ENCODE results near the gene FNDC8.

The FNDC8 gene

DNA sequence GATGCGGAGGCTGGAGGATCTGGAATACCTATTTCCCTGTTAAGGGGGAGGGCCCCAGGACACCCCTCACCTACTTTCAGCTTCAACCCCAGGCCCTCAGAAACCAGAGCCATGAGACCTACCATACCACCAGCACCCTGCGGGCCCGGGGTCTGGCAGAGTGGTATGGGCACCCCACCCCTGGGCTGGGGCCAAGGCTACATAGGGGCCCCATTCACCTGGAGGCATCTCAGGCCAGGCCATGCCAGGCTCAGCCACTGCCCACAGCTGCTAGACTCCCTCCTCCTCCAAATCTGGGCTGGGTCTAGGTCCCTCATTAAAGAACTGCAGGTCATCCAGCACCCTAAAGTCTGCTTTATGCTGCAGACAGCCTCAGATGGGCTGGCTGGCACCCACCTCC lies 9.0 kb downstream of the FNDC8 start:
- Histone ChIP-seq H3K27ac (ENCODE audit: low read depth, low read length) (no peak overlapping the region), H3K79me2 (ENCODE audit: control insufficient read depth, low read length) (no peaks in the 10 kb centered on the region), H3K27me3 (ENCODE audit: control insufficient read depth, low read length) (no peaks in the 10 kb centered on the region), H3K4me1 (ENCODE audit: control insufficient read depth, low read length) (no peaks in the 10 kb centered on the region), H3F3A (ENCODE audit: control insufficient read depth, insufficient read depth) (0 out of 2 replicates have a peak, but pooled peaks cover 4% of the 10 kb centered on the region), H3K4me3 (ENCODE audit: low read length) (no peak overlapping the region), H3K9me2 (replicated peaks; ENCODE audit: control insufficient read depth, low read length) (no peaks in the 10 kb centered on the region), H4K20me1 (ENCODE audit: control insufficient read depth, insufficient read depth, low read depth, low read length) (no peaks in the 10 kb centered on the region), H3K4me2 (ENCODE audit: low read length) (no peak overlapping the region), H3K9me3 (ENCODE audit: control insufficient read depth, insufficient read depth, low read length) (no peaks in the 10 kb centered on the region), H3K36me3 (ENCODE audit: control insufficient read depth, low read length) (peaks cover 56% of the 10 kb centered on the region)
- TF ChIP-seq, protein P1, sequence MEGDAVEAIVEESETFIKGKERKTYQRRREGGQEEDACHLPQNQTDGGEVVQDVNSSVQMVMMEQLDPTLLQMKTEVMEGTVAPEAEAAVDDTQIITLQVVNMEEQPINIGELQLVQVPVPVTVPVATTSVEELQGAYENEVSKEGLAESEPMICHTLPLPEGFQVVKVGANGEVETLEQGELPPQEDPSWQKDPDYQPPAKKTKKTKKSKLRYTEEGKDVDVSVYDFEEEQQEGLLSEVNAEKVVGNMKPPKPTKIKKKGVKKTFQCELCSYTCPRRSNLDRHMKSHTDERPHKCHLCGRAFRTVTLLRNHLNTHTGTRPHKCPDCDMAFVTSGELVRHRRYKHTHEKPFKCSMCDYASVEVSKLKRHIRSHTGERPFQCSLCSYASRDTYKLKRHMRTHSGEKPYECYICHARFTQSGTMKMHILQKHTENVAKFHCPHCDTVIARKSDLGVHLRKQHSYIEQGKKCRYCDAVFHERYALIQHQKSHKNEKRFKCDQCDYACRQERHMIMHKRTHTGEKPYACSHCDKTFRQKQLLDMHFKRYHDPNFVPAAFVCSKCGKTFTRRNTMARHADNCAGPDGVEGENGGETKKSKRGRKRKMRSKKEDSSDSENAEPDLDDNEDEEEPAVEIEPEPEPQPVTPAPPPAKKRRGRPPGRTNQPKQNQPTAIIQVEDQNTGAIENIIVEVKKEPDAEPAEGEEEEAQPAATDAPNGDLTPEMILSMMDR (IDR thresholded peaks at IDR 0.05; ENCODE audit: low read depth, low read length, poor library complexity, severe bottlenecking): no peak
- no peak for TF ChIP-seq EZH2phosphoT487 (IDR thresholded peaks at IDR 0.05; ENCODE audit: borderline replicate concordance, low read length)

DNA sequence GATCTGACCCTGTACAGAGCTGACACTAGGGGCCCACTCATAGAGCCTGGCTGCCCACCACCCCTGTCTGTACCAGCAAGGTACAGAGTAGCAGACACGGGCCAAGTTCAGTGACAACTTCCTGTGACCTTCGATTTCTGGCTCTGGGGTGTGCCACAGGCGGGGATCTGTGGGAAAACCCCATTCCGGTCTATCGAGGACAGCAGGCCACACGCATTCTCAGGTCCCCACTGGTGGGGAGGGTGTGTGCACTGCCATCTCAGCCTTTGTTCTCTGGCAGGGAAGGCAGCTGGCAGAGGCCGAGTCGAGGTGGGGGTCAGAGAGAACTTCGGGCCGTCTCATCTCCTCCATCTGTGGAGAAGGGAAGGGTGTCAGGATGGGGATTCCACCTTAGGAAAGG lies 10.7 kb downstream of the FNDC8 start:
- Histone ChIP-seq H3K36me3 (ENCODE audit: control insufficient read depth, low read length) (peaks cover 73% of the 10 kb centered on the region), H3K27me3 (ENCODE audit: control insufficient read depth, low read length) (no peaks in the 10 kb centered on the region), H3K79me2 (ENCODE audit: control insufficient read depth, low read length) (no peaks in the 10 kb centered on the region), H3K9me3 (ENCODE audit: control insufficient read depth, insufficient read depth, low read length) (no peaks in the 10 kb centered on the region), H3K4me3 (ENCODE audit: low read length) (no peak overlapping the region), H3K9me2 (replicated peaks; ENCODE audit: control insufficient read depth, low read length) (no peaks in the 10 kb centered on the region), H4K20me1 (ENCODE audit: control insufficient read depth, insufficient read depth, low read depth, low read length) (no peaks in the 10 kb centered on the region), H3K4me1 (ENCODE audit: control insufficient read depth, low read length) (no peaks in the 10 kb centered on the region), H3K4me2 (ENCODE audit: low read length) (no peak overlapping the region), H3F3A (ENCODE audit: control insufficient read depth, insufficient read depth) (0 out of 2 replicates have a peak, but pooled peaks cover 4% of the 10 kb centered on the region), H3K27ac (ENCODE audit: low read depth, low read length) (no peak overlapping the region)
- TF ChIP-seq EZH2phosphoT487 (IDR thresholded peaks at IDR 0.05; ENCODE audit: borderline replicate concordance, low read length): no peak
- TF ChIP-seq, protein P1 (IDR thresholded peaks at IDR 0.05; ENCODE audit: low read depth, low read length, poor library complexity, severe bottlenecking): no peak

DNA sequence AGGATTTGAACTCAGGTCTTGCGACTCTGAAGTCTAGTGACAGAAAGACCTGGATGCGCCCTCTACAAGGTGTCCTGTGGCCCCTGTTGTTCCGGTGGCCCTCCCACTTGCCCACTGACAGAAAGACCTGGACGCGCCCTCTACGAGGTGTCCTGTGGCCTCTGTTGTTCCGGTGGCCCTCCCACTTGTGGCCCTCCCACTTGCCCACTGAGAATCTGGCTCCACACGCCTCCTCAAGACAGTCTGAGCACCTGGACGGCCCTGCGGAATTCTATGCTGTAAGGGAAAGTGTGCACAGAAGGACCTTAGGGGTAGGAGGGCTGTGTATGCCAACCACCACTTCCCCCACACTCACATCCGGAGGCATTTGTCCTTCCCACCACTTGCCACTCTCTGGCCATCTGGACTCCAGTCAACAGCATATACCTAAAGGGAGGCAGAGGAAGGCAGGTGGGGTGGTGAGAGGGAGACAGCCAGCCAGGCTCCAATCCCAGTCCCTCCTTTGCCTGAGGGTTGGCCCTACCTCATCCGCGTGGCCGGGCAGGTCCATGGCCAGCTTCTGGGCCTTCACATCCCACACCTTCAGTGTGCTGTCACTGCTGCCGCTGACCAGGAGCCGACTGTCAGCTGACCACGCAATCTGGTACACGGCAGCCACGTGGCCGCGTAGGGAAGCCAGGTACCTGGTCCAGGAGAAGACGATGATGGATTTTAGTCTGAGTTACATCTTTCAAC lies 11.6 kb downstream of the FNDC8 start:
- H3K4me1 ChIP-seq (ENCODE audit: control insufficient read depth, low read length): no peaks in the 10 kb centered on the region
- H3K27me3 ChIP-seq (ENCODE audit: control insufficient read depth, low read length): no peaks in the 10 kb centered on the region
- H3K79me2 ChIP-seq (ENCODE audit: control insufficient read depth, low read length): no peaks in the 10 kb centered on the region
- H3K4me3 ChIP-seq (ENCODE audit: low read length): no peak overlapping the region
- no peak overlapping the region for H3K27ac ChIP-seq (ENCODE audit: low read depth, low read length)
- TF ChIP-seq, protein P1 (IDR thresholded peaks at IDR 0.05; ENCODE audit: low read depth, low read length, poor library complexity, severe bottlenecking): no peak
- no peak for TF ChIP-seq EZH2phosphoT487 (IDR thresholded peaks at IDR 0.05; ENCODE audit: borderline replicate concordance, low read length)
- H3F3A ChIP-seq (ENCODE audit: control insufficient read depth, insufficient read depth): 0 out of 2 replicates have a peak, but pooled peaks cover 4% of the 10 kb centered on the region
- H3K9me3 ChIP-seq (ENCODE audit: control insufficient read depth, insufficient read depth, low read length): no peaks in the 10 kb centered on the region
- no peak overlapping the region for H3K4me2 ChIP-seq (ENCODE audit: low read length)
- H3K9me2 ChIP-seq (replicated peaks; ENCODE audit: control insufficient read depth, low read length): no peaks in the 10 kb centered on the region
- peaks cover 81% of the 10 kb centered on the region for H3K36me3 ChIP-seq (ENCODE audit: control insufficient read depth, low read length)
- H4K20me1 ChIP-seq (ENCODE audit: control insufficient read depth, insufficient read depth, low read depth, low read length): no peaks in the 10 kb centered on the region
